AG04449 (cell line): ENCODE data around the gene P3H3.

ENCODE experiments used
- CTCF ChIA-PET: fragments of 350-600 bp; formaldehyde crosslinking; extraction: SDS; loops from one replicate; lab custom pipeline; 2021; ENCODE audit warnings: antibody characterized with exemption; lab: Yijun Ruan, JAX
- POLR2A ChIA-PET: fragments of 400-600, 350-600 bp; formaldehyde crosslinking; extraction: SDS; loops from one replicate; lab custom pipeline; 2020; ENCODE audit warnings: antibody characterized with exemption, inconsistent platforms; lab: Yijun Ruan, JAX
- DNase-seq: peaks from one replicate; pipeline ENCODE4 v3.0.0-alpha.2; 2010; ENCODE audit warnings: low read depth, low spot score
- H3K4me3 ChIP-seq: 2 replicates; pipeline ENCODE4 v1.5.1; 2011; ENCODE audit warnings: low read depth, mild to moderate bottlenecking, control low read depth, low read length
- TF ChIP-seq, protein P1 (sequence below): IDR thresholded peaks from one replicate; pipeline ENCODE4 v1.5.1; 2011; ENCODE audit warnings: mild to moderate bottlenecking, moderate library complexity, low read length, control low read depth, inconsistent platforms; ENCODE audit not compliant: insufficient read depth; ENCODE audit errors: missing control alignments

The P3H3 gene

DNA sequence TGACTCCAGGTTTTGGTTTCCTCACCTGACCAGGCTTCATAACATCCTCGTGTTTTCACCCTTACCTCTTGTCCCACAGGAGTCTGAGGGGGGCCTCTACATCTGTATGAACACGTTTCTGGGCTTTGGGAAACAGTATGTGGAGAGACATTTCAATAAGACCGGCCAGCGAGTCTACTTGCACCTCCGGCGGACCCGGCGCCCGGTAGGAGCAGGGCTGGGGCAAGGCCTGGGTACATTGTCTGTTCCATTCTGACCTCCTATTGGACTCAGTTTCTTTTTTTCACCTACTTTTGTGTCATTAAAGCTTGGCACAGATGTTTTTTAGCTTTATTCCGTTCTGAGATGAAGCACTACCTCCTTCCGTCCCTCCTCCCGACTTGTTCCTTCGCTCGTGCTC, 27.1 kb downstream of the P3H3 start:
- no peak overlapping the region for H3K4me3 ChIP-seq
- TF ChIP-seq, protein P1, sequence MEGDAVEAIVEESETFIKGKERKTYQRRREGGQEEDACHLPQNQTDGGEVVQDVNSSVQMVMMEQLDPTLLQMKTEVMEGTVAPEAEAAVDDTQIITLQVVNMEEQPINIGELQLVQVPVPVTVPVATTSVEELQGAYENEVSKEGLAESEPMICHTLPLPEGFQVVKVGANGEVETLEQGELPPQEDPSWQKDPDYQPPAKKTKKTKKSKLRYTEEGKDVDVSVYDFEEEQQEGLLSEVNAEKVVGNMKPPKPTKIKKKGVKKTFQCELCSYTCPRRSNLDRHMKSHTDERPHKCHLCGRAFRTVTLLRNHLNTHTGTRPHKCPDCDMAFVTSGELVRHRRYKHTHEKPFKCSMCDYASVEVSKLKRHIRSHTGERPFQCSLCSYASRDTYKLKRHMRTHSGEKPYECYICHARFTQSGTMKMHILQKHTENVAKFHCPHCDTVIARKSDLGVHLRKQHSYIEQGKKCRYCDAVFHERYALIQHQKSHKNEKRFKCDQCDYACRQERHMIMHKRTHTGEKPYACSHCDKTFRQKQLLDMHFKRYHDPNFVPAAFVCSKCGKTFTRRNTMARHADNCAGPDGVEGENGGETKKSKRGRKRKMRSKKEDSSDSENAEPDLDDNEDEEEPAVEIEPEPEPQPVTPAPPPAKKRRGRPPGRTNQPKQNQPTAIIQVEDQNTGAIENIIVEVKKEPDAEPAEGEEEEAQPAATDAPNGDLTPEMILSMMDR, result no peak
- POLR2A ChIA-PET, result interaction anchor here (8.8 kb wide), 1 partner anchor 14 kb away, joined by 164 read pairs; the partner anchor contains the start of genes SPSB2 and TPI1
- CTCF ChIA-PET, result interaction anchor here (0.8 to 18.1 kb wide), 5 partner anchors 9 to 36 kb away, joined by 3 to 316 read pairs (median 43); partner anchors contain the start of genes P3H3, SPSB2 and TPI1
- no peak for DNase-seq

DNA sequence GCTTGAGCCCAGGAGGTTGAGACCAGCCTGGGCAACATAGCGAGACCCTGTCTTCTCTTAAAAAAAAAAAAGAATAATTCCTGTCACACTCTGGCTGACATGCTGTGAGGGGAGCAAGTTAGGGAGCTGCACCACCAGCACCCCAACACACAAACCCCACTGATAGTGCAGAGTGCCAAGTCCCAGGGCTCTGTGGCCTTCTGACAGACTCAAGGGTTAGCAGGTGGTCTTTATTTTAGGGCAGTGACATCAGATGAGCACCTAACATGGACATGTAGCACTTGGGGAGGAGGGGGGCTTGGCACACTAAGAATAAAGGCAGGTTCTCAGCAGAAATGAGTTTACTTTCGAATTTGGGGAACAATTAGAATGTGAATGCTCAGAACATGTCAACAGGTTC, 30.6 kb downstream of the P3H3 start:
- TF ChIP-seq, protein P1, result no peak
- ChIA-PET CTCF (interaction anchor here (0.6 to 4.4 kb wide), 2 partner anchors 12 to 25 kb away, joined by 3 to 39 read pairs; partner anchors contain the start of gene SPSB2), POLR2A (interaction anchor here (1.1 kb wide), 1 partner anchor 9 kb away, joined by 4 read pairs; the partner anchor contains the start of gene TPI1)
- no peak for DNase-seq
- no peak overlapping the region for H3K4me3 ChIP-seq

- TF ChIP-seq, protein P1, result no peak
- POLR2A ChIA-PET, result interaction anchor here (1.0 kb wide), 1 partner anchor 9 kb away, joined by 3 read pairs; no protein-coding TSS in a partner anchor
- no peak for DNase-seq
- CTCF ChIA-PET, result interaction anchor here (4.4 kb wide), 1 partner anchor 10 kb away, joined by 39 read pairs; the partner anchor contains the start of gene SPSB2
- no peak overlapping the region for H3K4me3 ChIP-seq
Measured at GRCh38 chr12:6860116-6860515, 31.9 kb downstream of the P3H3 start.

- no peak overlapping the region for H3K4me3 ChIP-seq
- DNase-seq, result no peak
- ChIA-PET CTCF (interaction anchor here (4.4 kb wide), 1 partner anchor 10 kb away, joined by 39 read pairs; the partner anchor contains the start of gene SPSB2), POLR2A (no interaction called here)
- TF ChIP-seq, protein P1, result no peak
Measured at GRCh38 chr12:6860942-6861341, 32.7 kb downstream of the P3H3 start.

GRCh38 chr12:6861391-6861790, 33.2 kb downstream of the P3H3 start:
- no peak overlapping the region for H3K4me3 ChIP-seq
- ChIA-PET POLR2A (no interaction called here), CTCF (interaction anchor here (4.4 kb wide), 1 partner anchor 9 kb away, joined by 39 read pairs; the partner anchor contains the start of gene SPSB2)
- DNase-seq, result no peak
- TF ChIP-seq, protein P1, result no peak

- CTCF ChIA-PET, result interaction anchor here (1.1 kb wide), 1 partner anchor 10 kb away, joined by 3 read pairs; the partner anchor contains the start of gene SPSB2
- POLR2A ChIA-PET, result interaction anchor here (1.1 kb wide), 1 partner anchor 10 kb away, joined by 4 read pairs; no protein-coding TSS in a partner anchor
Measured at GRCh38 chr12:6863033-6863432, 34.8 kb downstream of the P3H3 start.

More at GRCh38 chr12:6863033-6863432, 34.8 kb downstream of the P3H3 start:
- H3K4me3 ChIP-seq, result no peak overlapping the region
- DNase-seq, result no peak
- TF ChIP-seq, protein P1, result no peak
